GM12878 (cell line): ENCODE data around the gene TBATA. TPM values are rescaled to one million over a fixed set of nuclear protein-coding genes. Genes with fewer than 3 reads are reported as not detected.

ENCODE experiments used
- ATAC-seq: fragments of 200-7000 bp; cut with Tn5 transposase; 3 replicates; pipeline ENCODE4 v1.9.1; 2020; ENCODE audit warnings: mild to moderate bottlenecking, moderate library complexity
- BruUV-seq: library from RNA; stranded (reverse); fragments of 400-500 nt; replicated peaks from 2 replicates; lab custom pipeline; 2021; lab: Mats Ljungman, UMichigan
- CTCF ChIA-PET: fragments of 300-600 bp; sonication (Branson Sonifier 250); formaldehyde crosslinking; extraction: SDS; loops from one replicate; lab custom pipeline; 2021; ENCODE audit warnings: inconsistent platforms; lab: Yijun Ruan, JAX
- POLR2A ChIA-PET: fragments of 350-600 bp; formaldehyde crosslinking; extraction: SDS; loops from one replicate; lab custom pipeline; 2021; ENCODE audit warnings: inconsistent platforms; lab: Charles Lee
- RAD21 ChIA-PET: fragments of 300-600 bp; sonication (Branson Sonifier 250); formaldehyde crosslinking; loops from one replicate; lab custom pipeline; 2023; ENCODE audit warnings: antibody characterized with exemption; ENCODE audit not compliant: unreplicated experiment; lab: Charles Lee
- SMC1A ChIA-PET: fragments of 300-600 bp; sonication (Branson Sonifier 250); formaldehyde crosslinking; loops from one replicate; lab custom pipeline; 2023; ENCODE audit not compliant: unreplicated experiment, uncharacterized antibody; lab: Charles Lee
- DNase-seq: peaks from one replicate; pipeline ENCODE4 v3.0.0-alpha.2; 2011; ENCODE audit warnings: low read depth, low spot score
- FAIRE-seq: peaks from 3 replicates; lab custom pipeline; 2011; peaks lifted over from hg19 to GRCh38; lab: Jason Lieb, UNC
- H2AFZ ChIP-seq: 2 replicates; pipeline ENCODE4 v1.6.0; 2011; ENCODE audit warnings: low read depth, low read length, control low read depth; ENCODE audit not compliant: control insufficient read depth
- H3K27ac ChIP-seq: 2 replicates; pipeline ENCODE4 v1.5.1; 2011; ENCODE audit warnings: control low read depth; ENCODE audit not compliant: control insufficient read depth, insufficient read depth
- H3K27me3 ChIP-seq, 2 experiments: replicated peaks in 1 of 2; 2 replicates each; pipeline versions ENCODE4 v1.6.0 to v1.6.1; 2011; ENCODE audit warnings: low read length in 1 of 2; ENCODE audit not compliant: control insufficient read depth in 2 of 2, insufficient read depth in 2 of 2
- H3K36me3 ChIP-seq, 2 experiments: 2 replicates each; pipeline ENCODE4 v1.5.1; 2011; ENCODE audit warnings: low read length in 1 of 2; ENCODE audit not compliant: control insufficient read depth in 2 of 2, insufficient read depth in 2 of 2
- H3K4me1 ChIP-seq: 2 replicates; pipeline ENCODE4 v1.6.1; 2011; ENCODE audit warnings: mild to moderate bottlenecking, low read length, moderate library complexity, mixed read lengths; ENCODE audit not compliant: control insufficient read depth, insufficient read depth
- H3K4me2 ChIP-seq: 2 replicates; pipeline ENCODE4 v1.6.0; 2011; ENCODE audit warnings: control low read depth; ENCODE audit not compliant: control insufficient read depth, insufficient read depth
- H3K4me3 ChIP-seq: fragments of 200-600 bp; sonication (generic); 2 replicates; pipeline ENCODE4 v1.5.1; 2016
- H3K79me2 ChIP-seq: 2 replicates; pipeline ENCODE4 v1.6.0; 2011; ENCODE audit warnings: low read length; ENCODE audit not compliant: control insufficient read depth, insufficient read depth
- H3K9ac ChIP-seq: 2 replicates; pipeline ENCODE4 v1.8.0; 2011; ENCODE audit warnings: low read length, control low read depth, mixed read lengths; ENCODE audit not compliant: control insufficient read depth, insufficient read depth
- H3K9me3 ChIP-seq: replicated peaks from 3 replicates; pipeline ENCODE4 v1.5.1; 2011; ENCODE audit warnings: mild to moderate bottlenecking, low read length; ENCODE audit not compliant: control insufficient read depth, insufficient read depth
- H4K20me1 ChIP-seq: 2 replicates; pipeline ENCODE4 v1.6.0; 2011; ENCODE audit not compliant: control insufficient read depth, insufficient read depth
- BCL11A ChIP-seq: IDR thresholded peaks from 2 replicates; pipeline ENCODE4 v1.6.1; 2011; ENCODE audit warnings: low read depth, low read length
- CEBPB ChIP-seq, 2 experiments: fragments of 150-350 bp in 1 of 2; IDR thresholded peaks; 2 replicates each; pipeline ENCODE4 v1.6.1; 2012 to 2014; ENCODE audit warnings: low read depth in 2 of 2, low read length in 2 of 2, borderline replicate concordance in 1 of 2, inconsistent platforms in 1 of 2
- CHD1 ChIP-seq: IDR thresholded peaks from 2 replicates; pipeline ENCODE4 v1.6.1; 2012; ENCODE audit warnings: low read depth, low read length, improper control_type of control experiment
- CHD2 ChIP-seq: IDR thresholded peaks from 2 replicates; pipeline ENCODE4 v1.6.1; 2011; ENCODE audit warnings: low read depth, low read length, improper control_type of control experiment, borderline replicate concordance
- CHD4 ChIP-seq: fragments of 200-600 bp; sonication (generic); IDR thresholded peaks from 2 replicates; pipeline ENCODE4 v1.6.1; 2016; ENCODE audit warnings: mild to moderate bottlenecking
- CREM ChIP-seq: IDR thresholded peaks from 2 replicates; pipeline ENCODE4 v1.6.1; 2014; ENCODE audit warnings: antibody characterized with exemption, low read depth
- E2F4 ChIP-seq: IDR thresholded peaks from 2 replicates; pipeline ENCODE4 v1.6.1; 2012; ENCODE audit warnings: low read depth, low read length, improper control_type of control experiment
- E2F8 ChIP-seq: fragments of 450-650 bp; IDR thresholded peaks from 2 replicates; pipeline ENCODE4 v1.6.1; 2018; ENCODE audit warnings: mild to moderate bottlenecking, low read depth, moderate library complexity; ENCODE audit not compliant: partially characterized antibody
- EZH2 ChIP-seq: IDR thresholded peaks from 2 replicates; pipeline ENCODE4 v1.6.1; 2012; ENCODE audit warnings: low read depth, mild to moderate bottlenecking, control low read depth, inconsistent platforms, low read length, borderline replicate concordance; ENCODE audit not compliant: control insufficient read depth
- JUNB ChIP-seq: IDR thresholded peaks from 2 replicates; pipeline ENCODE4 v1.6.1; 2016; ENCODE audit warnings: antibody characterized with exemption, mild to moderate bottlenecking
- KAT2A ChIP-seq: conservative IDR thresholded peaks from 2 replicates; pipeline ENCODE4 v1.6.1; 2011; ENCODE audit warnings: low read depth, low read length; ENCODE audit not compliant: control insufficient read depth
- MTA2 ChIP-seq: fragments of 450-650 bp; IDR thresholded peaks from 2 replicates; pipeline ENCODE4 v1.6.1; 2016; ENCODE audit warnings: low read depth, mild to moderate bottlenecking, moderate library complexity
- PAX5 ChIP-seq: IDR thresholded peaks from 2 replicates; pipeline ENCODE4 v1.6.1; 2011; ENCODE audit warnings: low read depth, low read length, borderline replicate concordance
- SUPT20H ChIP-seq: IDR thresholded peaks from 2 replicates; pipeline ENCODE4 v1.6.1; 2011; ENCODE audit warnings: low read depth, mild to moderate bottlenecking, low read length, moderate library complexity, borderline replicate concordance; ENCODE audit not compliant: control insufficient read depth
- TARDBP ChIP-seq: IDR thresholded peaks from 2 replicates; pipeline ENCODE4 v1.6.1; 2016; ENCODE audit warnings: borderline replicate concordance
- TCF3 ChIP-seq: IDR thresholded peaks from 2 replicates; pipeline ENCODE4 v1.6.1; 2012; ENCODE audit warnings: low read depth, mild to moderate bottlenecking, low read length, borderline replicate concordance; ENCODE audit not compliant: insufficient read depth
- ZBTB4 ChIP-seq: fragments of 450-650 bp; formaldehyde crosslinking; IDR thresholded peaks from 2 replicates; pipeline ENCODE4 v1.4.0; 2022; ENCODE audit warnings: mild to moderate bottlenecking, moderate library complexity
- ZNF207 ChIP-seq: fragments of 450-650 bp; IDR thresholded peaks from 2 replicates; pipeline ENCODE4 v1.6.1; 2014; ENCODE audit warnings: antibody characterized with exemption, mild to moderate bottlenecking, borderline replicate concordance
- WGBS: methylation state at CpG from one replicate; pipeline ENCODE4 v1.1.6; 2016; ENCODE audit warnings: low lambda C conversion rate; ENCODE audit not compliant: insufficient replicate concordance, insufficient coverage; ENCODE audit errors: missing lambda C conversion rate; 5-methylcytosine and 5-hydroxymethylcytosine counted together
- in situ Hi-C: fragments of 300-500 bp; cut with MboI; formaldehyde crosslinking; loops from 9 replicates; pipeline ENCODE4 v1.14.3; 2018; ENCODE audit warnings: mixed read lengths
- intact Hi-C: fragments of 100-400 bp; cut with micrococcal nuclease; formaldehyde crosslinking; loops from one replicate; pipeline ENCODE4 v1.14.2; 2022; ENCODE audit not compliant: unreplicated experiment
- polyA plus RNA-seq, 11 experiments: library from polyadenylated mRNA; depleted of rRNA in 4 of 11; unstranded in 6 of 11; stranded (reverse) in 5 of 11; fragments of >200 nt; fragmentation: Nextera tagmentation in 4 of 11; fragmentation: Illumina TruSeq in 1 of 11; extraction: Ambion mirVana in 4 of 11; extraction: Trizol in 1 of 11; gene quantifications; 1 replicate in 1 of 11; 2 replicates in 10 of 11; pipeline versions ENCODE4 v1.2.1 to v1.2.3, GENCODE V29; 2011 to 2016; ENCODE audit warnings: inconsistent platforms in 2 of 11, missing spikeins in 2 of 11, low read depth in 1 of 11
- total RNA-seq, 4 experiments: library from RNA; depleted of rRNA in 3 of 4; stranded (reverse); fragments of >200 nt in 3 of 4; fragmentation: Illumina TruSeq in 1 of 4; extraction: Trizol in 1 of 4; gene quantifications; 2 replicates each; pipeline versions ENCODE4 v1.2.1 to v1.2.3, GENCODE V29; 2013 to 2021

The TBATA gene
- total and polyA plus RNA-seq, 10 of the 15 experiments (the other 5 are each of a cell fraction or from before 2014, with no cell fraction given): not detected

GRCh38 chr10:70829543-70829942 lies 44.4 kb upstream of the TBATA start:
- Histone ChIP-seq H2AFZ (no peak overlapping the region), H3K9ac (no peak overlapping the region), H3K4me3 (no peak overlapping the region), H3K4me1 (no peaks in the 10 kb centered on the region), H4K20me1 (no peaks in the 10 kb centered on the region), H3K9me3 (no peaks in the 10 kb centered on the region), H3K4me2 (no peak overlapping the region), H3K79me2 (no peaks in the 10 kb centered on the region), H3K36me3 (no peaks in the 10 kb centered on the region), H3K27me3 (no peaks in the 10 kb centered on the region), H3K27ac (no peak overlapping the region)
- ChIA-PET POLR2A (no interaction called here), SMC1A (interaction anchor here (0.8 kb wide), 1 partner anchor 9 kb away, joined by 4 read pairs; no protein-coding TSS in a partner anchor), CTCF (interaction anchor here (1.3 kb wide), 1 partner anchor 71 kb away, joined by 3 read pairs; no protein-coding TSS in a partner anchor), RAD21 (no interaction called here)
- WGBS: 83% methylated on average over 5 of the region's 5 CpGs
- ATAC-seq (no peak), DNase-seq (no peak), FAIRE-seq (no peak)
- in situ Hi-C loops (no loop called here), intact Hi-C loops (no loop called here)
- no TSS peak for BruUV-seq
- TF ChIP-seq KAT2A: no peak
- no peak for TF ChIP-seq BCL11A
- no peak for TF ChIP-seq E2F8
- TF ChIP-seq TCF3: no peak
- TF ChIP-seq E2F4: no peak
- no peak for TF ChIP-seq TARDBP
- TF ChIP-seq JUNB: no peak
- no peak for TF ChIP-seq CEBPB (IDR thresholded peaks at IDR 0.05; ENCODE audit: borderline replicate concordance in 1 of 2, low read depth in 2 of 2, low read length in 2 of 2)
- no peak for TF ChIP-seq CHD1
- no peak for TF ChIP-seq PAX5
- TF ChIP-seq SUPT20H: no peak
- TF ChIP-seq MTA2: no peak
- TF ChIP-seq CREM: no peak
- TF ChIP-seq EZH2: no peak
- TF ChIP-seq ZBTB4: no peak
- no peak for TF ChIP-seq CHD2
- no peak for TF ChIP-seq CHD4
- TF ChIP-seq ZNF207: no peak
